Fibroblast of skin of left biceps (primary cell): ENCODE measurements around the gene SSBP3.
"Not testable (repeated sequence)": the region's sequence is repeated elsewhere in the genome, so short reads cannot be mapped to it uniquely, and the experiment has no call there.

Experiments used
- DNase-seq, 2 experiments: peaks; one replicate each; pipeline ENCODE4 v3.0.0-alpha.2; 2013; ENCODE audit warnings: low read depth in 2 of 2

SSBP3 gene

DNA sequence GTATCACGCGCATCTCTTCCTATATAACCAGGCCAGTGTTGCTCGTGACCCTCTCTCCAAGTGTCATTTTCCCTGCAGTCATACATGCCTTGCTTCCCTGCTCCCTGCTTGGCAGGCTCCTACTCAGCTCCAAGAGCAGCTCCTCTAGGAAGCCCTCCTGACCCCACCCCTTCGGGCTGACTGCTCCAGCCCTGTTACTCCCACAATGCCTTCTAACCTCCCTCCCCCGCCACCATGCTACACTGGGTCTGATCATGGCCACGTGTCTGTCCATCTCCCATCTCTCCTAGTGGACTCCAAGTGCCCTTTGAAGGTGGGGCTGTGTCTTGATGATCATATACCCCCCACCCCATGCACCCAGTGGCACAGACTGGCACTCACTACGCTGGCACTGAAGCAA lies 161.5 kb downstream of the SSBP3 start:
- DNase-seq, result no peak

DNA sequence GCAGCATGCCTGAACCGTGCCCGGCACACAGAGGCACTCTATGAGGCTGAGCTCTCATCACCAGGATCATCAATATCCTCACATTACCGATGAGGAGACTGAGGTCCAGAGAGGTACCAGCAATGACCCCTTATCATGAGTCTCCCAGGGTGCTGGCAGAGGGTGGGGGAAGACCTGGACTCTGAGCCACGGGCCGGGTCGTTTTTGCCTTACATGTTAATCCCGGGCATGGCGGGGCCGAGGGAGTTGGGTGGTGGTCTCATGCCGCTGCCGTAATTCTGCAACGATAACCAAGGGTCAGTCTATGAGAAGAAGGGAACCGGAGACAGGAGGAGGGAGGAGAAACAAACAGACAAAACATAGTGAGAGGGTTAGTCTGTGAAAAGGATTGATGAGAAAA lies 163.2 kb downstream of the SSBP3 start:
- no peak for DNase-seq

DNA sequence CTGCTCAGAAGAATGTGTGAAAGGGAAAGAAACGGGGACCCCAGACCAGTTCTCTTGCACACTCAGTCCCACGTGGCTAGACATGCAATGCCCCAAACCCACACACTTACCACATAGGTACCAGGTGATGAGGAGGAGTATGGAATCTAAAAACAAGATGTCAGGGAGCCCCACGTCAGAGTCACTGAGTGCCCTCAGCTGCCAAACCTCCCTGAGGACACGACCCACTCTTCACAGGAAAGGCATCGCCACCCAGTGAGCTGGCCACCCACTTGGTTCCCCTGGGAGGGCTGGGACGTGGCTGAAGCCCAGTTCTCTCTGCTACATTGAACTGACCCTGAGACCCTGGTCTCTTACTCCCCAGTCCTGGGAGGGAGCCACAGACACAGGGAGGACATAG lies 164.8 kb downstream of the SSBP3 start:
- no peak for DNase-seq

DNA sequence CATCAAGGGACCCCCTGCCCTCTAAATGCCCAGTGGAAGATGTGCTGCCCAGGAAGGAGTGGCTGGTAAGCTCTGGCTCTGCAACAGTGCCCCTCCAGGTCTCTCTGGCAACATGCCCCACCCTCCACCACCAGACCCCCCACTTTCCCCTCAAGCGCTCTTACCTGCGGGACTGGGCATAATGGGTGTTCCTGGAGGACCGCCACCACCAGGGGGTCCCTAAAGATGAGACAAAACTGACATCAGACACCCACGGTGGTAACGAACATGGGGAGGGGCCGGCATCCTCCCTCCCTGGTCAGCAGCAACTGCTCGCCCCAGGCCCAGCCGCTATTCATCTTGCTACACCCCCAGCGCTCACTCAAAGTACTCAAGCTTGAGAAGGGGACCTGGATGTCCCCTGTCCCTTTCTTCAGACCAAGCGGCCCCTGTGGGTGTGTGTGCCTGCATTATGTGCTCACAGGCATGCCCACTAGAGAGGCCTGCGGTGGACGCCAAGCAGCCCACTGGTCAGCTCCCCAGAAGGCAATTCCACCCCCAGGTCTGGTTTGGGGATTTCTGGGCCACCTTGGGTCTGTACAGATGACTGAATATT lies 165.4 kb downstream of the SSBP3 start:
- no peak for DNase-seq

DNA sequence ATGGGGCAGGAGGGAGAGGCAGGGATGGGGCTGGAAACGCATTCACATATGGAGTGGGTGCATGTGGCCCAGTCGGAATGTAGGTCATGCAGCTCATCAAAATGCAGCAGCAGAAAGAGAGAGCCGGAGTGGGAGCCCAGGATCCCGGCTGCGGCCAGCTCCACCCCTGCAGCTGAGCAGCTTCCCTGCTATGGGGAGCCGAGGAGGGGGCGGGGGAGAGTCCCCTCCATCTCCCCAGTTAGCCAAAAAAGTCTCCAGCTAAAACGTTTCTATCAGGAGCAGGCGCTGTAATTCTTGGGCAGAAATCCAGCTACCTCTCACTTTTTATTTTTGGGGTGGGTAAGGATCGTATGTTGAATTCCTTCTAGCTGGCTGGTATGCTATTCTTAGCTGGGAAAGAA lies 166.6 kb downstream of the SSBP3 start:
- DNase-seq, result no peak

DNA sequence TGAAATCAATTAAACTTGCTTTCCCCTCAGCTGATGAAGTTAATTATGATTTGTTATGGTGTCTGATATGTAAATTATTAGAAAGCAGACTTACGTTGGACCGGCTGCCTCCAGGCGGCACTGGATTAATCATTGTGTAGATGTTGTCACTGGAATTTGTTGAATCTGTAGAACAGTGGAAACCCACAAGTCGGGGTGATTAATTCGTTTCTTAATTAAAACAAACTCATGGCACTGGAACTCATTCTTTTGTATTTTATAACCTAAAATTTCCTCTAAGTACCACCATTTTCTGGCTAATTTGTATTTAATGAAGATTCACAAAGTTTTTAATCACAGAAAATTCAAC lies 167.2 kb downstream of the SSBP3 start:
- no peak for DNase-seq

DNA sequence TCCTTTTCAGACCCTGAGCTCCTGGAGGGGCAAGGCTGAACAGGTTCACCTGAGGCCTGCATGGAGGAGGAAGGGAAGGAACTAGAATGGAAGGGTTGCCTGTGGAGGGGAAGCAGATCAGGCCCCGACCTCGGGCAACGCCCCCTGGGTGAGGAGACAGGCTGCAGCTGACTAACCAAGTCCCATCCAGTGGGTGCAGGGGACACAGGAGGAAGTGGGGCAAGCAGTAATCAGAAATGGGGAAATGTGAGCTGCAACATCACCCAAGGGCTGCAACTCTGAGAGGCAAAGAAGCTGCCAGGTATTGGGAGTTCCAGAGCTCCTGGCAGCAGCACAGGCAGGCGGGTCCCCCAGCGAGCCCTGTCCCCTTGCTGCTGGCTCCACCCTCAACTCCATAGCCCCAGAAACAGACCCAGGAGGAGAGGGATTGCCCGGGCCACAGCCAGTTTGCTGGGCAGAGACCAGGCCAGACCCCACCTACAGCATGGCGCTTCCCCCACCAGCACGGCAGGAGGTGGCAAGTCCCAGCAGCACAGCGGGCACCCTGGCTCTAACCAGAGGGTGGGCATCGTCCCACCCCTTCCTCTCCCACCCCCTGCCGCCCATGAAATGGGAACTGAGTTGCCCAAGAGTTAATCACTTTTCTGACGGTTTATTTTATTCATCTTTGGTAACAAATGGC lies 167.7 kb downstream of the SSBP3 start:
- no peak for DNase-seq

DNA sequence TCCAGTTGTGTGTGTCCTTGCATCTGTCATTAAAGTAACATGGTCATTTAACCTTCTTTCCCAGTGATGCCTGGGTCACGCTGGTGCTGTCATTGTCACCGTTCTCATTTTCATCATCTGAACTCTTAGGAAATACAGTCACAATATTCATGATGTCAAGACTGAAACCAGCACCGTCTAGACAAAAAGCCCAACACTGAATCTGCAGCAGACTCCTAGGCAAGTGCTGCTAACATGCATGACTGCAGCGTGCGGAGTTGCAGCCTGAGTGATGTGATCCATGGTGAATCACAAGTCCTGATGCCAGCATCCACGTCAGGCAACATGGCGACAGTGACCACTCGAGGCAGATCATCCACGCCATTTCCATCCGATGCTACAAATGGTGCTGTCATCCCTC lies 168.6 kb downstream of the SSBP3 start:
- no peak for DNase-seq

DNA sequence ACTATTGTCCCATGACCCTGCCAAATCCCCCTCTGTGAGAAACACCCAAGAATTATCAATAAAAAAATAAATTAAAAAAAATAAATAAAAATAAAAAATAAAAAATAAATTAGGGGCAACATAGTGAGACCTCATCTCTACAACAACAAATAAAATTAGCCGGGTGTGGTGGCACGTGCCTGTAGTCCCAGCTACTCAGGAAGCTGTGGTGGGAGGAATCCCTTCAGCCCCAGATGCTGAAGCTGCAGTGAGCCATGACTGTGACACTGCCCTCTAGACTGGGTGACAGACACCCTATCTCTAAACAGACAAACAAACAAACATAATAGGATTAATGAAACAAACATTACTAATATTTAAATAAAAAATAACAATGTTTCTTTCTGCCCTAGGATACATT lies 171.9 kb downstream of the SSBP3 start:
- no peak for DNase-seq

DNA sequence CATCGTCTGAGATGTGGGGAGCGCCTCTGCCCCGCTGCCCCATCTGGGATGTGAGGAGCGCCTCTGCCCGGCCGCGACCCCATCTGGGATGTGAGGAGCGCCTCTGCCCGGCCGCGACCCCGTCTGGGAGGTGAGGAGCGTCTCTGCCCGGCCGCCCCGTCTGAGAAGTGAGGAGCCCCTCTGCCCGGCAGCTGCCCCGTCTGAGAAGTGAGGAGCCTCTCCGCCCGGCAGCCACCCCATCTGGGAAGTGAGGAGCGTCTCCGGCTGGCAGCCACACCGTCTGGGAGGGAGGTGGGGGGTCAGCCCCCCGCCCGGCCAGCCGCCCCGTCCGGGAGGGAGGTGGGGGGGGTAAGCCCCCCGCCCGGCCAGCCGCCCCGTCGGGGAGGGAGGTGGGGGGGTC lies 173.0 kb downstream of the SSBP3 start:
- not testable (repeated sequence) for DNase-seq

DNA sequence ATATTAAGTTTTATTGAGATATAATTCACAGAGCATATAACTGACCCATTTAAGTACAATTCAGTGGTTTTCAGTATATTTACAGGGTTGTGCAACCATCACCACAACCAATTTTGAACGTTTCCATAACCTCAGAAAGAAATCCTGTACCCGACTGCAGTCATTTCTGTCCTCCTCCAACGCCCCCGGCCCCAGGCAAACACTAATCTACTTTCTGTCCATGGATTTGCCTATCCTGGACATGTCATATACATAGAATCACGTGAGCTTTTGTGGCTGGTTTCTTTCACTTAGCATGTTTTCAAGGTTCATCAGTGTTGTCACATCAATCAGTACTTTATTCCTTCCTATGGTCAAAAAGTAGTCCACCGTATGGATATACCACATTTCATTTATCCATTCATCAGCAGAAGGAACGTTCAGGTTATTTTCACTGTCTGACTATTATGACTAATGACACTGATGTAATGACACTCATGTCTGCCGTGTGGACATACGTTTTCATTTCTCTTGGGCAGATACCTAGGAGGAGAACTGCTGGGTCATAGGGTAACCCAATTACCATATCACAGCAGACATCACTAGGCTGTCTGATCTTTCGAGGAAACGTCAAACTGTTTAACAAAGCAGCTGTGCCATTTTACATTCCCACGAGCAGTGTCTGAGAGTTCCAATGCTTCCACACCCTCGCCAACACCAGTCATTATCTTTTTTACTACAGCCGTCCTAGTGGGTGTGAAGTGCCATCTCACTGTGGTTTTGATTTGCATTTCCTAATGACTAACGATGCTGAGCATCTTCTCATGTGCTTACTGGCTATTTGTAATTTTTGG lies 175.5 kb downstream of the SSBP3 start:
- DNase-seq, result no peak

DNA sequence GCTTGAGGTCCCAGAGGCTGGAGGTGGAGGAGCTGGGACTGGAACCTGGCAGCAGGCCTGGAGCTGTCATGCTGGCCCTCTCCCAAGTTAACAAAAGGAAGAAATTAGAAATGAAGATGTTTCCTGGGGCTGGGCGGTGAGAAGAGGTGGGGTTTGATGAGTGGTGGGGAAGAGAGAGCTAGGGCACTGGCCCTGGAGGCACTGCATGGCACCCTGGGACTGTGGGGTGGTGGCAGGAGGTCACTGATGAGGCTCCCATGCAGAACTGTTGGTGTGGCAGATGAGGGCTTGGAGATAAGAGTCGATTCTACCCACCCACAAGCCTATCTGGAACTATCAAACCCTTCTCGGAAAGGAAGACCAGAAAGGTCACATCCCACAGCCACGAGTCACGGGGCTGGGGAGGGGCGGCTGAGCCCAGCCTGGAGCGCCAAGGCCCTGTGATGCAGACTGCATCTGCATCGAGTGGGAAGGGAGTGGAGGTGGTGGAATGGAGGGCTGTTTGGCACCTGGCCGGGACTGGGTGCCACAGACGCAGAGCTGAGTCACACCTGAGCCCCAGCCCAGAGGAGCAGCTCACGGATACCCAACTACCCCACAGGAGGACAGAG lies 176.8 kb downstream of the SSBP3 start:
- DNase-seq, result peak; percentile 37 to 53

DNA sequence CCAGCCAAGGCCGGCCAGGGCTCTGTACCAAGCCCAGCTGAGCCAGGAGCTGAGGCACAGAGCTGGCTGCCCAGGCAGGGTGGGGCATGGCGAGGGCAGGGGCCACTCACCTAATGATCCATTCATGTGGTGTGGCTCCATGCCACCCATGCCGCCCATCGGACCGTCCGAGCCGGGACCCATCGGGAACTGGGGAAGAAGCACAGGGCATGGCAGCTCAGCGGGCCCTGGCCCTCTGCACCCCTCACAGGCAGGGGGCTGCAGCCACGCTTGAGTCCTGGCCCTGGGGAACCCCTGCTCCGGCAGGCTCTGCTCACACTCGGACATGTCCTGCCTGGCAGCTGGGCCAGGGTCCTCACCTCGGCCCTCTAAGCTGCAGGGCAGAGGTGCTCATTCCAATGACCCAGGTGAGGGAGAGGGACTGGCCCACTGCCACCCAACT lies 177.5 kb downstream of the SSBP3 start:
- no peak for DNase-seq

DNA sequence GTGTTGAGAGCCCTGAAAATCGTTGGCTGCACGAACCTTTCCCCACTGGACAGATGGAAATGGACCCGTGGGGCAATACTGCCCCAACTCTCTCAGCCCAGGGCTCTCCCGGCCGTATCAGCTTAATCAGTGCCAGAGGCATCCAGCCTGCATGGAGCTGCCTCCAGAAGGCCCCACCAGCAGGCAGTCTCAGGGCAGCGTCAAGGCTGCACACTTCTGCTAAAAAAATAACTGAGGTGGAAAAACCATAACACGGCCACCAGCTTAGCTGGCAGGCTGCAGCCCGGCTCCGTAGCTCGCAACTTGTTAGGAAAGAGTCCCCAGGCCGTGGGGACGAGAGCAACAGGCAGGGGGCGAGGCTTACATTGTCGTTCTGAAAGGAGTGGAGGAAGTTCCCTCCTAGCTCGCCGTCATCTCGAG lies 178.3 kb downstream of the SSBP3 start:
- DNase-seq, result no peak

DNA sequence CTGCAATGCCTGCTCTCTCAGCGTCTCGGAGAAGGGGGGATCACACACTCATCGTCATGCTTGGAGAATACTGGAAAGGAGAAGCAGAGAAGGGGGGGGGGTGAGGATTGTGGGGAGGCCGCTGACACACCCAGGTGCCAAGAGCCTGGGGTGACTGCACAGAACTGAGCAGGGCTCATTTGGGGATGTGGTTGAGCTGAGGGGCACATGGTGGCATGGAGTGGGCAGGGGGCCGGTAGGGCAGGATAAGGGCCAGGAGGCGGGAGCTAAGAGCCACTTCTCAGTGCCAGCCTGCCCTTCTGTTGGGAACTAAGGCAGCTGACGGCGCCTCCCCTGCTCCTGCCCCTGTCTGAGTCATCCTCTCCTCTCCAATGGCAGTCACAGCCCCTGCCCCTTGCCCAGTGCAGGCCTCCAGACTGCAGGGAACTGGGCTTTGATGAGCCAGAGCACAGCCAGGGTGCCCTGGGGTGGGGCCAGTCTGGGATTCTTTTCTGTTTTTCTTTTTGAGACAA lies 179.0 kb downstream of the SSBP3 start:
- DNase-seq, result no peak

DNA sequence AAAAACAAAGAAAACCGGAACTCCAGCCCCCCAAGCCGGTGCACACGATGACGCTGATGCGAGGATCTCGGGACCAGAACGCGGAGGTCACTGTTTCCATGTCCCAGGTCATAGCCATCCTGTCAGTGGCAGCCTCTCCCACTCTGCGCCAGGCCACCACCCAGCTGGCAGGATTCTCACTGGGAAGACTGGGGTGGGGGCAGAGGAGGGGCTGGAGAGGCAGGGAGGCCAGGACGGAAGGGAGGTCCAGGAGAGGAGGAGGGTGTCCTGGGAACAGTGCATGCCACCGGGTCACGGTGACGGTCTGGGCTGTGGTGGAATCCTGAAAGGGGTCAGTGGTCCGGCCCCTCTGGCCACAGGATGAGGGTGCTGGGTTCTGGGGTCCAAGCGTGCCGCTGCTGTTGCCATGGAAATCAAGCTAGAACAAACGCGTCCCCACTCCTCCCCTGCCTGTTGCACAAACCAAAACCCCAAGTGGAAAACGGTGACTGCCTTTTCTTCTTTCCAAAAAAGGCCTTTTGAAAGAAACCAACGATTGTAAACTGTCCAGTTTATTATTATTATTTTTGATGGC lies 180.1 kb downstream of the SSBP3 start:
- DNase-seq, result no peak

DNA sequence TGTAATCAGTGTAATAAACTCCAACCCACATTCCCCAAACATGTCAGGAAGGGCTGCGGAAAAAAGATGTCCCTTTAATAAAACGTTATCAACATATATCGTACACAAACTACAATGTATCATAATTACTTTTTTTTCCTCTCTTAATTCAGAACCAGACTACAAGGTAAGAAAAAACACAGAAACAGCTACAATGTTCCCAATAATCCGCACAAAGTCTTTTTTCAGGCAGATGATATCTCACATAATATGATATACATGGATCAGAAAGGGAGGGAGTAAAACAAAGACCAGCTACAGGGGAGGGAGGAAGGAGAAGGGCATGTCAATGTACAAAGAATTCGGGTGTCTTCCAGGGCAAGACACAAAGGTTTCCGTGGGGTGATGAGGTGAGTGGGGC lies 180.8 kb downstream of the SSBP3 start:
- no peak for DNase-seq

DNA sequence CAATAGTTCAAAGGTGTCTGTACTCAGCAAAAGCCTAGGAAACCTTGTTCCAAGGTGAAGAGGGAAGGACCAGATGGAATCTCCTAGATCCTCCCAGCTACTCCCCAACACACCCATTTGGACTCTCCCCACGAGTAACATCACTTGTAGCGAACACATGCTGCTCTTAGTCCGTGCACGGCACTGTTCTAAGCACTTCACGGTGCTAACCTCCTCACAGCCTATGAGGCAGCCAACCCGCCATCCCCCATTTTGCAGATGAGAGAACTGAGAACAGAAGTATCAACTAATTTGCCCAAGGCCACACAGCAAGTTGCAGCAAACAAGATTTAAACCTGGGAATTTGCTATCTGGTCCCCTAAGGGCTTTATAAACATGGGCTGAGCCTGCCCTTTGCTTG lies 182.0 kb downstream of the SSBP3 start:
- DNase-seq, result no peak

DNA sequence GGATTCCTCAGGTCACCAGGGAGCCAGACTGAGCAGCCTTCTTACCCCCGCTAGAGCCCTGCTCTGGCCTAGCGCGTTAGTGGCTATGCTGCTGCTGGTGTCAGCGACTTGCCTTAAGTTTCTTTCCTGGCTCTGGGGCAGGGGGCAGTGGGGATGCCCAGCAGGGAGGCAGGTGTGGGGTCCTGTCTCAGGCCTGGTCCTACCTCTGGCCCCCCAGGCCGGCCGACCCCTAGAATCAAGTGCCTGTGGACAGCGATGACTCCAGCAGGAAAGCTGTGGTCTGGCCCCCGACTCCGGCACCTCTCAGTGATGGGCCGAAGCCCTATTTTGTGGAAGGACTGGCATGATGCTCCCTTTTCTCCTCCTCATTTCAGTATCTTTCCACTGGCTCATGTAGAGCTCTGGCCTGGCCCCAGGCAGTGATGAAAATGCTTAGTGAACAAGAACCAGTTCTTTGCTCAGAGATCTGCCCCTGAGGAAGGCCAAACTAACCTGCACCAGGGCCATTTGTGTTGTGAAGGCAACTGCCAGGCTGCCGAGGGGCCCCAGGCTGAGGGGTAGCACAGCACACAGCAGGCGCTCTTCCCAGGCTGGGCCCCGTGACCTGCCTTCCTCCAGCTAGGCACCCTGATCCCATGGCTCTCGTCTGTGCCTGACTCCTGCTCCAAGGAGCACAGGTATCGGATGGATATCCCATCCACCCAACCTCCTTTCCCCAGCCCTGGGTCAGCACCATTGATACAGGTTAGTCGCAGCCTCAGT lies 182.6 kb downstream of the SSBP3 start:
- DNase-seq, result no peak

DNA sequence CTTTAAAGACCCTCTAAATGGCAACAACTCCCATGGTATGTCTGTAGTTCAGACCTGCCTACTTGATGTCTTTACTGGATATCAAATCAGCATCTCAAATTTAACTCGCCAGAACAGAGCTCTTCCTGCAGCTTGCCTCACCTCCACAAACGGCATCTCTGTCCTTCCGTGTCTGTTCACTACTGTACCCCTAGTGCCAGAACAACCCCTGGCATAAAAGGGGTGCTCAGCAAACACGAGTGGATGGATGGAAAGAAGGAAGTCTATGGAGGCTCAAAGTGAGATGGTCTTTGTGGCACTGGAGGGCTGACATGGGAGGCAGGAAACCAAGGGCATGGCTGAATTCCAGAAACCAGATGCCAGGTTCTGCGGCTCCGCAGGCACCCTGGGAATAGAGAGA lies 183.5 kb downstream of the SSBP3 start:
- no peak for DNase-seq

DNA sequence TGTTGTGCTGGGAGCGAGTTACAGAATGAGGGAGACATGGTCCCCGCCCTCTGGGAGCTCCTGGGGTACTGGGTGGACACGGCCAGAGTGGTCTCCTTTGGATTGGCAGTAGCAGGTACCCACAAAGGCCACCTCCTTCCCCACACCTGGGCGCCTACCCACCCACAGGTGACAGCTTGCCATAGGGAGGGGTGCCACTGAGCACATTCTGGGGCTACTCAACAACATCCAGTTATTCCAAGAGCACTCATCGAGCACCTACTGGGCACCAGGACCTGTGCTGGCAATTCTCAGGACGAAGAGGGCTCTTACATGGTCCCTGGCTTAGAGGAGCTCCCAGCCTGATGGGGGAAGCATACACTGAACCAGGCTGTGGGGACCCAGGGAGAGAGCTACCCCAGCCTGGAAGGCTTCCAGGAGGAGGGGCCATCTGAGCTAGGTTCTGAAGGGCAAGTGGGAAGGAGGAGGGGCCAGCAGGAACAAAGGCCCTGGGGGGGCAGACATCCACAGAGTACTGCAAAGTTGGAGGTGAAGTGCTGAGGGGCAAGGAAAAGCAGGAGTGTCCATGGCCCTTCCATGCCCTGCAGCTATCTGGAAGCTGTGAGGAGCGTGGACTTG lies 184.2 kb downstream of the SSBP3 start:
- DNase-seq, result no peak
